ENCODE measurements around the gene NEK11. TPM values are rescaled to one million over a fixed set of nuclear protein-coding genes. Genes with fewer than 3 reads are reported as not detected.

Gene NEK11
- total and polyA plus RNA-seq, 9 of the 15 experiments (the other 6 are each of a cell fraction or from before 2014, with no cell fraction given), result 0.28 to 1.5 (median 0.87) TPM

- intact Hi-C loops (cut with micrococcal nuclease) (no loop called here), in situ Hi-C loops (cut with MboI) (loop anchor here (25.0 kb wide), 2 partner anchors 439 to 964 kb away; no protein-coding TSS in a partner anchor)
- no peaks in the 10 kb centered on the region for H3K4me1 ChIP-seq (replicated peaks in 1 of 2; ENCODE audit: control insufficient read depth in 2 of 2, insufficient read depth in 2 of 2, low read length in 2 of 2)
- no peak for TF ChIP-seq TBL1XR1 (IDR thresholded peaks at IDR 0.05; ENCODE audit: low read length in 2 of 2)
- no peak for TF ChIP-seq ETV6 (IDR thresholded peaks at IDR 0.05; ENCODE audit: borderline replicate concordance in 1 of 2, low read depth in 2 of 2, low read length in 1 of 2)
- no peak for TF ChIP-seq ETV6 (CRISPR knock-in tag; IDR thresholded peaks at IDR 0.05; ENCODE audit: borderline replicate concordance)
- TF ChIP-seq FUS (optimal IDR thresholded peaks at IDR 0.05; ENCODE audit: low read depth, low read length), result no peak
- TF ChIP-seq MXI1 (IDR thresholded peaks at IDR 0.05; ENCODE audit: low read depth, low read length), result no peak
- TF ChIP-seq NFIC (IDR thresholded peaks at IDR 0.05), result no peak
- TF ChIP-seq ZNF764 (CRISPR knock-in tag; IDR thresholded peaks at IDR 0.05; ENCODE audit: low read depth), result no peak
- TF ChIP-seq KDM5B (IDR thresholded peaks at IDR 0.05; ENCODE audit: insufficient replicate concordance, low read depth, low read length), result no peak
- TF ChIP-seq TOE1 (IDR thresholded peaks at IDR 0.05; ENCODE audit: borderline replicate concordance), result no peak
- TF ChIP-seq TOE1 (CRISPR knock-in tag; IDR thresholded peaks at IDR 0.05; ENCODE audit: borderline replicate concordance, low read depth), result no peak
- no peak for TF ChIP-seq ATF7 (IDR thresholded peaks at IDR 0.05)
- no peak for TF ChIP-seq TBP (optimal IDR thresholded peaks at IDR 0.05; ENCODE audit: low read depth, low read length)
- no peak for TF ChIP-seq FIP1L1 (IDR thresholded peaks at IDR 0.05; ENCODE audit: low read depth, low read length, poor library complexity, severe bottlenecking)
- TF ChIP-seq PYGO2 (tag; IDR thresholded peaks at IDR 0.05), result no peak
- TF ChIP-seq ZNF280B (CRISPR knock-in tag; IDR thresholded peaks at IDR 0.05), result no peak
- TF ChIP-seq SMAD4 (CRISPR knock-in tag; conservative IDR thresholded peaks at IDR 0.05), result no peak
- no peak for TF ChIP-seq ZKSCAN8 (CRISPR knock-in tag; IDR thresholded peaks at IDR 0.05)
- DNase-seq (ENCODE audit: extremely low read depth in 1 of 4, low spot score in 3 of 4), result no peak
- 0 out of 2 replicates have a peak overlapping the region, but pooled peaks have one; percentile 23 for H2AFZ ChIP-seq (ENCODE audit: low read depth, low read length)
- no peaks in the 10 kb centered on the region for H4K20me1 ChIP-seq (replicated peaks; ENCODE audit: control insufficient read depth, insufficient read depth, low read length)
- 56% methylated on average over 5 of the region's 7 CpGs for WGBS (ENCODE audit: insufficient coverage, low coverage, missing lambda C conversion rate)
- H3K36me3 ChIP-seq (ENCODE audit: control insufficient read depth, insufficient read depth, low read length), result no peaks in the 10 kb centered on the region
- no peak for ATAC-seq
- H3K9me1 ChIP-seq (ENCODE audit: control insufficient read depth, insufficient read depth, low read length), result no peaks in the 10 kb centered on the region
- CTCF ChIA-PET (ENCODE audit: low intra/inter-chr PET ratio), result no interaction called here
- H3K4me3 ChIP-seq, result no peak overlapping the region
- no peak overlapping the region for H3K27ac ChIP-seq (ENCODE audit: extremely low read depth, low read depth, low read length)
- H3K9me3 ChIP-seq (replicated peaks; ENCODE audit: control insufficient read depth, insufficient read depth, low read depth, low read length), result no peaks in the 10 kb centered on the region
- FAIRE-seq, result no peak
- POLR2A ChIA-PET, result interaction anchor here (0.7 kb wide), 1 partner anchor 410 kb away, joined by 3 read pairs; no protein-coding TSS in a partner anchor
- H3K9ac ChIP-seq (ENCODE audit: insufficient read depth in 1 of 2, low read depth in 2 of 2, low read length in 2 of 2), result no peak overlapping the region
- no peaks in the 10 kb centered on the region for H3K27me3 ChIP-seq (ENCODE audit: control insufficient read depth in 2 of 2, insufficient read depth in 2 of 2, low read length in 2 of 2)
- no peaks in the 10 kb centered on the region for H3K79me2 ChIP-seq (ENCODE audit: control insufficient read depth, insufficient read depth, low read length)
- BruUV-seq (replicated peaks), result no TSS peak
- no peak overlapping the region for H3K4me2 ChIP-seq (ENCODE audit: insufficient read depth, low read length)
Measured at GRCh38 chr3:131048030-131048429, 21.4 kb downstream of the NEK11 start.
